ENCODE results near the gene SETD4. TPM values are rescaled to one million over a fixed set of nuclear protein-coding genes. Genes with fewer than 3 reads are reported as not detected.

The SETD4 gene, protein sequence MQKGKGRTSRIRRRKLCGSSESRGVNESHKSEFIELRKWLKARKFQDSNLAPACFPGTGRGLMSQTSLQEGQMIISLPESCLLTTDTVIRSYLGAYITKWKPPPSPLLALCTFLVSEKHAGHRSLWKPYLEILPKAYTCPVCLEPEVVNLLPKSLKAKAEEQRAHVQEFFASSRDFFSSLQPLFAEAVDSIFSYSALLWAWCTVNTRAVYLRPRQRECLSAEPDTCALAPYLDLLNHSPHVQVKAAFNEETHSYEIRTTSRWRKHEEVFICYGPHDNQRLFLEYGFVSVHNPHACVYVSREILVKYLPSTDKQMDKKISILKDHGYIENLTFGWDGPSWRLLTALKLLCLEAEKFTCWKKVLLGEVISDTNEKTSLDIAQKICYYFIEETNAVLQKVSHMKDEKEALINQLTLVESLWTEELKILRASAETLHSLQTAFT
- 15.7 TPM for total RNA-seq (ENCODE audit: unreplicated experiment)
- long read RNA-seq, partial matches to known transcripts, result 4 of 8 reads
- long read RNA-seq, other reads (novel, unspliced or antisense), result 4 of 8 reads

DNA sequence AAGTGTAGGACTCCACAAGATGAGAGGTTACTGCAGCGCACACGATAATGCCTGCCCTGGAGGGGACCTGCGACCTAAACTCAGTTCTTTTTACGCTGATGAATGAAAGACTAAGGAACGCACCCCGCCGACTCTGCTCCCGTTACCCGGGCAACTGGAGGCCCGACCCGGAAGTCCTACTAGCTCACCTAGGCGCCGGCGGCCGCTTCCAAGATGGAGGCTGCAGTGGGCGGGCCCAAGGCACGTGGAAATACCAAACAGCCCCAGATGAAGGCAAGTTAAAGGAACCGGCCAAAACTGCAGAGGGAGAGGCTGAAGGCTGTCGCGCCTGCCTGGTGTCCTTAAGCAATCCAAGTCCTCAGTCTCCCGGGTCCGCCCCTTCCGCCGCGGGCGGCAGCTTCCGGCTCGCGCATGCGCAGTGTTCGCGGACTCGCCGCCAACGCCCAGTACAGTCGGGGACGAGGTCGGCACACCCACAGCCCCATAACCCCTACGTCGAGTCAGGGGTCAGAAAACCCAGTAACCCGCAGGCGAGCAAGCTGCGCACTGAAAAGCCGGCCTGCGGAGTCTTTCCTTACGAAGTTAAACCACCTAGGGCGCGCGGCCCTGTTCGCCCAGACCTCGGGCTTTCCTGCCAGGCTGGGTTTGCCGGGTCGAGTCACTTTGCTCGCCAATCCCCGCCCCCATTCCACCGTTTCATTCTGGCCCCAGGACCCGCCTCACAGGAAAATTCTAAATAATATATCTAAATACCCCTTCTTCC, at the start of gene SETD4:
TSS of gene SETD4 (minus strand) at position 368 of the 763 bp plus-strand sequence. CDS start 1,638 bp downstream, outside the sequence.
- H3K27me3 Mint-ChIP-seq (ENCODE audit: unreplicated experiment), result peaks cover 3% of the 10 kb centered on the region
- H3K4me3 Mint-ChIP-seq (ENCODE audit: unreplicated experiment), result peak within 1 kb of the TSS; percentile 97
- TF ChIP-seq, protein P1, sequence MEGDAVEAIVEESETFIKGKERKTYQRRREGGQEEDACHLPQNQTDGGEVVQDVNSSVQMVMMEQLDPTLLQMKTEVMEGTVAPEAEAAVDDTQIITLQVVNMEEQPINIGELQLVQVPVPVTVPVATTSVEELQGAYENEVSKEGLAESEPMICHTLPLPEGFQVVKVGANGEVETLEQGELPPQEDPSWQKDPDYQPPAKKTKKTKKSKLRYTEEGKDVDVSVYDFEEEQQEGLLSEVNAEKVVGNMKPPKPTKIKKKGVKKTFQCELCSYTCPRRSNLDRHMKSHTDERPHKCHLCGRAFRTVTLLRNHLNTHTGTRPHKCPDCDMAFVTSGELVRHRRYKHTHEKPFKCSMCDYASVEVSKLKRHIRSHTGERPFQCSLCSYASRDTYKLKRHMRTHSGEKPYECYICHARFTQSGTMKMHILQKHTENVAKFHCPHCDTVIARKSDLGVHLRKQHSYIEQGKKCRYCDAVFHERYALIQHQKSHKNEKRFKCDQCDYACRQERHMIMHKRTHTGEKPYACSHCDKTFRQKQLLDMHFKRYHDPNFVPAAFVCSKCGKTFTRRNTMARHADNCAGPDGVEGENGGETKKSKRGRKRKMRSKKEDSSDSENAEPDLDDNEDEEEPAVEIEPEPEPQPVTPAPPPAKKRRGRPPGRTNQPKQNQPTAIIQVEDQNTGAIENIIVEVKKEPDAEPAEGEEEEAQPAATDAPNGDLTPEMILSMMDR (IDR thresholded peaks at IDR 0.05; ENCODE audit: unreplicated experiment), result no peak
- peaks cover 3% of the 10 kb centered on the region for H3K4me1 Mint-ChIP-seq (ENCODE audit: unreplicated experiment)
- DNase-seq (ENCODE audit: low spot score), result peak; percentile 89
- H3K27ac Mint-ChIP-seq (ENCODE audit: unreplicated experiment), result peak within 1 kb of the TSS; percentile 90
- no peaks in the 10 kb centered on the region for H3K9me3 Mint-ChIP-seq (ENCODE audit: unreplicated experiment)
- H3K36me3 Mint-ChIP-seq (ENCODE audit: low read depth, unreplicated experiment), result peaks cover 13% of the 10 kb centered on the region

DNA sequence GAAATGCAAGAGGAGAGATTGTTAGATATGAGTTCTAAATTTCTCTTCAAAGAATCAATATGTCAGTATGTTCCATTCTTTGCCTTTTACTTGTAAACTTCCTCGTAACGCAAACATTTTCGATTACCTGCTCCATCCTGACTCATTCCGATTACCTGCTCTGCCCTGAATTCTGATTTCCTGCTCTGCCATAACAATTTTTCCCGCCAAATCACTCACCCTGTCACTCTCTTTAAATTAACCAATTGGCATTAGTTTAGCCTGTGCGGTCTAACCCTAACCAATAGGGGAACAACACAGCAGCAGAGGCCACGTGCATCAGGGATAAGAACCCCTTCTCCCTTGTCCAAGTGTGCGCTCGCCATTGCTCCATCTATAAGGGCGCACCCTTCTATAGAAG, 49.5 kb upstream of the SETD4 start:
- no peak overlapping the region for H3K4me3 Mint-ChIP-seq (ENCODE audit: unreplicated experiment)
- no peak overlapping the region for H3K27ac Mint-ChIP-seq (ENCODE audit: unreplicated experiment)
- H3K4me1 Mint-ChIP-seq (ENCODE audit: unreplicated experiment), result peaks cover 3% of the 10 kb centered on the region
- H3K9me3 Mint-ChIP-seq (ENCODE audit: unreplicated experiment), result no peaks in the 10 kb centered on the region
- TF ChIP-seq, protein P1 (IDR thresholded peaks at IDR 0.05; ENCODE audit: unreplicated experiment), result no peak
- no peaks in the 10 kb centered on the region for H3K36me3 Mint-ChIP-seq (ENCODE audit: low read depth, unreplicated experiment)
- no peak for DNase-seq (ENCODE audit: low spot score)
- H3K27me3 Mint-ChIP-seq (ENCODE audit: unreplicated experiment), result peaks cover 5% of the 10 kb centered on the region

DNA sequence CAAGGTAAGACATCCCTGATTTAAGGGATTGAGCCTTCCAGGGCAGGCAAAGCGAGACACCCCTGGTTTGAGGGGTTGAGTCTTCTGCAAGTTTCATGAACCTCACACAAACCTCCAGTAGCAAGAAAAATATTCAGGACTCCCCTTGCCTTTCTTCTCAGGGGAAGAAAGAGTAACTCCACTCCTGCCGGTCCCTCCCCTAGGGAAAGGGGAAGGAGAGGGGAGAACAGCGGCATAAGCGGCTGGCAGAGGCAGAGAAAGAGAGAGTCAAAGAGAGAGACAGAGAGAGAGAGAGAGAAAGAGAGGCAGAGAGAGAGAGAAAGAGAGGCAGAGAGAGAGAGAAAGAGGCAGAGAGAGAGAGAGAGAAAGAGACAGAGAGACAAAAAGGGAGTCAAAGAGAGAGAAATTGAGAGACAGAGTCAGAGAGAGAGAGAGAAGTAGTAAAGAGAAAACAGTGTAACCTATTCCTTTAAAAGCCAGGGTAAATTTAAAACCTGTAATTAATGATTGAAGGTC, 45.1 kb upstream of the SETD4 start:
- no peak for DNase-seq (ENCODE audit: low spot score)
- TF ChIP-seq, protein P1 (IDR thresholded peaks at IDR 0.05; ENCODE audit: unreplicated experiment), result no peak
- H3K9me3 Mint-ChIP-seq (ENCODE audit: unreplicated experiment), result no peaks in the 10 kb centered on the region
- H3K4me1 Mint-ChIP-seq (ENCODE audit: unreplicated experiment), result no peaks in the 10 kb centered on the region
- H3K36me3 Mint-ChIP-seq (ENCODE audit: low read depth, unreplicated experiment), result no peaks in the 10 kb centered on the region
- H3K4me3 Mint-ChIP-seq (ENCODE audit: unreplicated experiment), result no peak overlapping the region
- peaks cover 1% of the 10 kb centered on the region for H3K27me3 Mint-ChIP-seq (ENCODE audit: unreplicated experiment)
- no peak overlapping the region for H3K27ac Mint-ChIP-seq (ENCODE audit: unreplicated experiment)

DNA sequence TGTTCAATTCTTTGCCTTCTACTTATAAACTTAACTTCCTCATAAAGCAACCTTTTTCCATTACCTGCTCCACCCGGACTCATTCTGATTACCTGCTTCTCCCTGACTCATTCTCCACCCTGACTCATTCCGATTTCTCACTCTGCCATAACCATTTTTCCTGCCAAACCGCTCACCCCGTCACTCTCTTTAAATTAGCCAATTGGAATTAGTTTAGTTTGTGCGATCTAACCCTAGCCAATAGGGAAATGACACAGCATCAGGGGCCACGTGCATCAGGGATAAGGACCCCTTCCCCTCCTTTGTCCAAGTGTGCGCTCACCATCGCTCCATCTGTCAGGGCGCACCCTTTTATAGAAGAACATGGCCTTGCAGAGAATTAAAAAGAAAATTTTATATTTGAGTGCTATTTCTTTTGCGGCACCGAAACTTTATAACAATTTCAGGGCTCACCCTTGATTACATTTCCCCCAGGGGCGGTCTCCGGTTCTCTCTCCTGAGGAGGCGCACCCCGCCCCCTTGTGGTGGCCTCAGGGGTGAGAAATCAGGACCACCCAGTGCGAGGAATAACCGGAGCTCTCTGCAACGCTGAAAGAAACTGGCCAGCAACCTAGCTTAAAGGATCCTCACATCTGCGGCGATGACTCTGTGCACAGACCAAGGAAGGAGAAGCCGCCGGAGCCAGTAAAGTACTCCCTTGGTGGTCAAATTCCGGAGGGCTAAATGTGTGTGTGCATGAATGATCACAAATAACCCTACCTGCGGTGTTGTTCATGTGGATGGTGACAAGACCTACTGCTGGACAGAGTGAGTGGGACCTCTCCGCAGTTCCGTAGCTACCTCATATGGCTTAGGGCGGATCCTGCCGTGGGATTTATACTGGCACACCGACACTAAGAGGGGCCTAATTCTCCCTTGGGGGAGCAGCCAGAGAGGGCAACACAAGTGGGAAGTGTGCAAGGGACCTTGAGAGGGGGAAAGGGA, 44.3 kb upstream of the SETD4 start:
- peak overlapping the region; percentile 13 for H3K4me3 Mint-ChIP-seq (ENCODE audit: unreplicated experiment)
- no peaks in the 10 kb centered on the region for H3K36me3 Mint-ChIP-seq (ENCODE audit: low read depth, unreplicated experiment)

More for the DNA sequence above, 44.3 kb upstream of the SETD4 start:
- peaks cover 1% of the 10 kb centered on the region for H3K27me3 Mint-ChIP-seq (ENCODE audit: unreplicated experiment)
- DNase-seq (ENCODE audit: low spot score), result peak; percentile 48
- H3K27ac Mint-ChIP-seq (ENCODE audit: unreplicated experiment), result no peak overlapping the region
- no peaks in the 10 kb centered on the region for H3K9me3 Mint-ChIP-seq (ENCODE audit: unreplicated experiment)
- peaks cover 4% of the 10 kb centered on the region for H3K4me1 Mint-ChIP-seq (ENCODE audit: unreplicated experiment)
- TF ChIP-seq, protein P1 (IDR thresholded peaks at IDR 0.05; ENCODE audit: unreplicated experiment), result peak; percentile 48

All from endothelial cell (in vitro differentiated cells).